ENCODE results near the gene TYK2.

DNA sequence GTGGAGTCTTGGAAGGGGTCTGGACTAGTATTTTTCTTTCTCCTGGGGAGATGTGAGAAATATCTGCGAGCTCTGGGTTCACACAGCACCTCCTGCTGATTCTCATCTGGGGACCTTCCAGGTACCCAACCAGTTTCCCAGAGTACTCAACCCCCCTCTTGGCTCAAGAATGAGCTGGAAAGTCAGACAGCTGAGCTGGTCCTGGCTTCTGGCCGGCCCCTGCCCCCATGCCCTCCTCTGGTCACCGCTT, 37.8 kb upstream of the TYK2 start:
- TF ChIP-seq POLR2A (IDR thresholded peaks at IDR 0.05) = no peak
- TF ChIP-seq, protein P1, sequence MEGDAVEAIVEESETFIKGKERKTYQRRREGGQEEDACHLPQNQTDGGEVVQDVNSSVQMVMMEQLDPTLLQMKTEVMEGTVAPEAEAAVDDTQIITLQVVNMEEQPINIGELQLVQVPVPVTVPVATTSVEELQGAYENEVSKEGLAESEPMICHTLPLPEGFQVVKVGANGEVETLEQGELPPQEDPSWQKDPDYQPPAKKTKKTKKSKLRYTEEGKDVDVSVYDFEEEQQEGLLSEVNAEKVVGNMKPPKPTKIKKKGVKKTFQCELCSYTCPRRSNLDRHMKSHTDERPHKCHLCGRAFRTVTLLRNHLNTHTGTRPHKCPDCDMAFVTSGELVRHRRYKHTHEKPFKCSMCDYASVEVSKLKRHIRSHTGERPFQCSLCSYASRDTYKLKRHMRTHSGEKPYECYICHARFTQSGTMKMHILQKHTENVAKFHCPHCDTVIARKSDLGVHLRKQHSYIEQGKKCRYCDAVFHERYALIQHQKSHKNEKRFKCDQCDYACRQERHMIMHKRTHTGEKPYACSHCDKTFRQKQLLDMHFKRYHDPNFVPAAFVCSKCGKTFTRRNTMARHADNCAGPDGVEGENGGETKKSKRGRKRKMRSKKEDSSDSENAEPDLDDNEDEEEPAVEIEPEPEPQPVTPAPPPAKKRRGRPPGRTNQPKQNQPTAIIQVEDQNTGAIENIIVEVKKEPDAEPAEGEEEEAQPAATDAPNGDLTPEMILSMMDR (IDR thresholded peaks at IDR 0.05) = no peak
- no peak for TF ChIP-seq POLR2AphosphoS5 (IDR thresholded peaks at IDR 0.05)
- no peak for TF ChIP-seq EP300 (IDR thresholded peaks at IDR 0.05)
